WTC11 (cell line): Measurements from ENCODE around the gene PSMD1.
"Not testable (repeated sequence)": the region's sequence is repeated elsewhere in the genome, so short reads cannot be mapped to it uniquely, and the experiment has no call there.

Experiments
- CTCF ChIP-seq: fragments of 200-600 bp; IDR thresholded peaks from 2 replicates; pipeline ENCODE4 v1.8.0; 2022; ENCODE audit warnings: antibody characterized with exemption
- HMGXB4 ChIP-seq: sonication (generic); formaldehyde crosslinking; IDR thresholded peaks from 2 replicates; pipeline ENCODE4 v1.8.1; 2023; ENCODE audit warnings: mild to moderate bottlenecking, moderate library complexity, missing genetic modification reagents
- JUN ChIP-seq: sonication (generic); formaldehyde crosslinking; IDR thresholded peaks from 2 replicates; pipeline ENCODE4 v1.8.0; 2023; ENCODE audit warnings: mild to moderate bottlenecking, missing genetic modification reagents
- MAX ChIP-seq: sonication (generic); formaldehyde crosslinking; IDR thresholded peaks from 2 replicates; pipeline ENCODE4 v1.8.0; 2022; ENCODE audit warnings: mild to moderate bottlenecking, missing genetic modification reagents

GRCh38 chr2:231067531-231067930 lies 10.9 kb downstream of the PSMD1 start:
- TF ChIP-seq CTCF; HMGXB4 (CRISPR knock-in tag); JUN (CRISPR knock-in tag); MAX (CRISPR knock-in tag): not testable (repeated sequence)
